SU-DHL-6 (cell line): ENCODE results near the gene PTPN13.

Experiments used
- H2AFZ ChIP-seq: fragments of 200-600 bp; sonication (generic); 2 replicates; pipeline ENCODE4 v1.6.1; 2014; ENCODE audit warnings: low read depth, mild to moderate bottlenecking, moderate library complexity, mixed read lengths, antibody characterized with exemption, low read length; ENCODE audit not compliant: severe bottlenecking
- H3F3A ChIP-seq: fragments of 200-600 bp; shearing (Covaris generic); 2 replicates; pipeline ENCODE4 v1.6.0; 2016; ENCODE audit warnings: antibody characterized with exemption, mild to moderate bottlenecking; ENCODE audit not compliant: insufficient read depth
- H3K27ac ChIP-seq: fragments of 200-600 bp; sonication (generic); 2 replicates; pipeline ENCODE4 v1.5.1; 2016; ENCODE audit warnings: low read depth, mild to moderate bottlenecking, low read length, moderate library complexity, mixed read lengths
- H3K27me3 ChIP-seq: fragments of 200-600 bp; sonication (generic), shearing (Covaris generic); 2 replicates; pipeline ENCODE4 v1.6.0; 2014; ENCODE audit warnings: mild to moderate bottlenecking, low read length
- H3K36me3 ChIP-seq: fragments of 200-600 bp; sonication (generic); 2 replicates; pipeline ENCODE4 v1.6.1; 2014; ENCODE audit warnings: mild to moderate bottlenecking, low read length, mixed read lengths
- H3K4me2 ChIP-seq: fragments of 300-600, 200-600 bp; shearing (Covaris generic), sonication (generic); 2 replicates; pipeline ENCODE4 v1.6.0; 2014; ENCODE audit warnings: low read length, low read depth, mild to moderate bottlenecking; ENCODE audit not compliant: poor library complexity, severe bottlenecking
- H3K4me3 ChIP-seq: fragments of 200-600 bp; sonication (generic); 2 replicates; pipeline ENCODE4 v1.5.1; 2014; ENCODE audit warnings: antibody characterized with exemption, low read length, mild to moderate bottlenecking, mixed read lengths; ENCODE audit not compliant: insufficient read depth, poor library complexity, severe bottlenecking
- H3K79me2 ChIP-seq: fragments of 200-600 bp; sonication (generic); 2 replicates; pipeline ENCODE4 v1.6.1; 2014; ENCODE audit warnings: mild to moderate bottlenecking, low read length, moderate library complexity; ENCODE audit not compliant: insufficient read depth
- H3K9ac ChIP-seq: fragments of 200-600 bp; sonication (generic); 2 replicates; pipeline ENCODE4 v1.7.0; 2014; ENCODE audit warnings: mild to moderate bottlenecking, low read length
- H3K9me2 ChIP-seq: fragments of 200-600 bp; sonication (generic); replicated peaks from 2 replicates; pipeline ENCODE4 v1.6.1; 2014; ENCODE audit warnings: low read length; ENCODE audit not compliant: insufficient read depth
- H3K9me3 ChIP-seq: fragments of 200-600 bp; sonication (generic); 2 replicates; pipeline ENCODE4 v1.6.1; 2014; ENCODE audit warnings: low read length, mixed read lengths; ENCODE audit not compliant: insufficient read depth
- H4K20me1 ChIP-seq: fragments of 200-600 bp; sonication (generic); 2 replicates; pipeline ENCODE4 v1.6.1; 2014; ENCODE audit warnings: low read depth, mild to moderate bottlenecking, antibody characterized with exemption, low read length, moderate library complexity, mixed read lengths
- EZH2phosphoT487 ChIP-seq: fragments of 200-600 bp; sonication (generic), shearing (Covaris generic); conservative IDR thresholded peaks from 2 replicates; pipeline ENCODE4 v1.6.1; 2018; ENCODE audit warnings: mild to moderate bottlenecking, antibody characterized with exemption, low read length, moderate library complexity, mixed read lengths
- TF ChIP-seq, protein P1 (sequence below): fragments of 200-600 bp; sonication (generic); IDR thresholded peaks from one replicate; pipeline ENCODE4 v1.5.1; 2017; ENCODE audit warnings: antibody characterized with exemption, mild to moderate bottlenecking, low read length, moderate library complexity; ENCODE audit not compliant: insufficient read depth, poor library complexity, severe bottlenecking

PTPN13 gene

DNA sequence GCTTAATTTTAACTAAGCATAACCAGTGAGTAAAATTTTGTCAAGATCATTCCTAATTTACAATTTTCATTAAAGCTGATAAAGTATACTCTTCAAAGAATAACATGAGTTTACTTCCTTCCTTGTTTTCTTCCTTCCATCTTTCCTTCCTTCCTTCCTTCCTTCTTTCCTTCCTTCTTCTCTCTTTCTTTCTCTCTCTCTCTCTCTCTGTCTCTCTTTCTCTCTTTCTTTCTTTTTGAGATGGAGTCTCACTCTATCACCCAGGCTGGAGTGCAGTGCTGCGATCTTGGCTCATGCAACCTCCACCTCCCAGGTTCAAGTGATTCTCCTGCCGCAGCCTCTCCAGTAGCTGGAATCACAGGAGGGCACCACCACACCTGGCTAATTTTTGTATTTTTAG, 42.7 kb upstream of the PTPN13 start:
- Histone ChIP-seq H3K27ac (no peak overlapping the region), H3K9me2 (no peaks in the 10 kb centered on the region), H3K4me2 (no peak overlapping the region), H3K36me3 (no peaks in the 10 kb centered on the region), H3K79me2 (no peaks in the 10 kb centered on the region), H3K27me3 (no peaks in the 10 kb centered on the region), H3K9ac (no peak overlapping the region), H3K9me3 (no peaks in the 10 kb centered on the region), H4K20me1 (no peaks in the 10 kb centered on the region), H3F3A (no peaks in the 10 kb centered on the region), H3K4me3 (no peak overlapping the region), H2AFZ (no peak overlapping the region)
- TF ChIP-seq EZH2phosphoT487, result no peak
- TF ChIP-seq, protein P1, sequence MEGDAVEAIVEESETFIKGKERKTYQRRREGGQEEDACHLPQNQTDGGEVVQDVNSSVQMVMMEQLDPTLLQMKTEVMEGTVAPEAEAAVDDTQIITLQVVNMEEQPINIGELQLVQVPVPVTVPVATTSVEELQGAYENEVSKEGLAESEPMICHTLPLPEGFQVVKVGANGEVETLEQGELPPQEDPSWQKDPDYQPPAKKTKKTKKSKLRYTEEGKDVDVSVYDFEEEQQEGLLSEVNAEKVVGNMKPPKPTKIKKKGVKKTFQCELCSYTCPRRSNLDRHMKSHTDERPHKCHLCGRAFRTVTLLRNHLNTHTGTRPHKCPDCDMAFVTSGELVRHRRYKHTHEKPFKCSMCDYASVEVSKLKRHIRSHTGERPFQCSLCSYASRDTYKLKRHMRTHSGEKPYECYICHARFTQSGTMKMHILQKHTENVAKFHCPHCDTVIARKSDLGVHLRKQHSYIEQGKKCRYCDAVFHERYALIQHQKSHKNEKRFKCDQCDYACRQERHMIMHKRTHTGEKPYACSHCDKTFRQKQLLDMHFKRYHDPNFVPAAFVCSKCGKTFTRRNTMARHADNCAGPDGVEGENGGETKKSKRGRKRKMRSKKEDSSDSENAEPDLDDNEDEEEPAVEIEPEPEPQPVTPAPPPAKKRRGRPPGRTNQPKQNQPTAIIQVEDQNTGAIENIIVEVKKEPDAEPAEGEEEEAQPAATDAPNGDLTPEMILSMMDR, result no peak

DNA sequence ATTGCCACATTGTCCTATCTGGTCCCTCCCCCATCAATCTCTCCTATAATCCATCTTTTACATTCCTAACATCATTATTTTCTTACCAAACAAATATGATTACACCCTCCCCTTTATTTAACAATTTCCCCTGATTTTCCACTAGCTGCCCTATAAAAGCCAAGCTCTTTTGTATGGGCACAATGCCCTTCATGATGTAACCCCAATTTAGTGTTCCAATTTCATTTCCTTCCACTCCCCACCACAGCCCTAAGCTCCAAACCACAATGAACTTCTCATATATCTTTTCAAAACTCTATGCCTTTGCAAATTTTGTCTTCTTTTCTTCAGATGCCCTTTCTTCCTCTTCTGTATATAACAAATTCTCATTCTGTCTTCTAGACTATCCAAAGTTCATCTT, 39.5 kb upstream of the PTPN13 start:
- Histone ChIP-seq H3F3A (no peaks in the 10 kb centered on the region), H3K27me3 (no peaks in the 10 kb centered on the region), H2AFZ (no peak overlapping the region), H3K4me2 (no peak overlapping the region), H3K4me3 (no peak overlapping the region), H3K9me3 (no peaks in the 10 kb centered on the region), H3K9me2 (no peaks in the 10 kb centered on the region), H4K20me1 (no peaks in the 10 kb centered on the region), H3K36me3 (no peaks in the 10 kb centered on the region), H3K79me2 (no peaks in the 10 kb centered on the region), H3K9ac (no peak overlapping the region), H3K27ac (no peak overlapping the region)
- TF ChIP-seq, protein P1, result no peak
- no peak for TF ChIP-seq EZH2phosphoT487

DNA sequence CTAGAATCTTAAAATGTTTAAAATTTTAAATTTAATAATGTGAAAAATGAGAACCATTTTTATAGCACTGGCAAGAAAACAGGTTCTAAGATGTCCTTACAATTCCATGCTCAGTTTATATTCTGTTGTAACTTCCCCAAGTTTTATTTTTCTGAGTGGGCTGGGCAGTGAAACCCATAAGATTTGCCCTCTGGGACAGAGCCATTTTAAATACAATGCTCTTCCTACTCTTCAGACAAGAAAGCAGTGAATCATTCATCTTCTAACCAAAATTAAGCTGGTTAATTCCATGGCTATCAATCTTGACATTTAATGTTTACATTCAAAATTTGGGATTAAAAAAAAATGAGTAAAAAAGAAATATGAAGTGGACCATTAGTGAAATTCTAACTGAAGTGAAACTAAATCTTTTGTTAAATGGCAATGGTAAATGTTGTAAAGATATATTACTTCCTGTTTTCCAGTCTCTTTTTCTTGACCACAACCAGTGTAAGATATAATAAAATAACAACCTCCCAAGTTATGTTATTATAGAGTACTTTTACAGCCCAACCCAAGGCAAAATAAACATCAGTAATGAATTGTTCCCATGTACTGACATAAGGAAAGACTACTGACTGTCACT, 37.2 kb upstream of the PTPN13 start:
- no peaks in the 10 kb centered on the region for H3K79me2 ChIP-seq
- no peak overlapping the region for H2AFZ ChIP-seq
- H4K20me1 ChIP-seq, result no peaks in the 10 kb centered on the region
- no peak overlapping the region for H3K4me2 ChIP-seq
- no peaks in the 10 kb centered on the region for H3K9me2 ChIP-seq
- TF ChIP-seq EZH2phosphoT487, result no peak
- TF ChIP-seq, protein P1, result no peak
- no peaks in the 10 kb centered on the region for H3F3A ChIP-seq
- H3K27ac ChIP-seq, result no peak overlapping the region
- H3K4me3 ChIP-seq, result no peak overlapping the region
- H3K9me3 ChIP-seq, result no peaks in the 10 kb centered on the region
- H3K9ac ChIP-seq, result no peak overlapping the region
- no peaks in the 10 kb centered on the region for H3K36me3 ChIP-seq
- H3K27me3 ChIP-seq, result no peaks in the 10 kb centered on the region
